ENCODE measurements around the gene PRKCB. TPM values are rescaled to one million over a fixed set of nuclear protein-coding genes. Genes with fewer than 3 reads are reported as not detected.

The PRKCB gene
- total and polyA plus RNA-seq, 2 experiments from 2014 or later = 3.7 to 16.4 TPM

GRCh38 chr16:23943604-23944003 is 107.8 kb downstream of the PRKCB start:
- Mint-ChIP-seq H3K9me3 (no peaks in the 10 kb centered on the region), H3K27me3 (ENCODE audit: insufficient read depth, low read depth, poor library complexity) (peaks cover 3% of the 10 kb centered on the region), H3K4me1 (peaks cover 9% of the 10 kb centered on the region)

More at GRCh38 chr16:23943604-23944003, 107.8 kb downstream of the PRKCB start:
- Histone ChIP-seq H3K4me1 (ENCODE audit: insufficient read depth) (peaks cover 6% of the 10 kb centered on the region; the same call in 1 of the 2 replicates), H3K9me2 (ENCODE audit: insufficient read depth) (no peaks in the 10 kb centered on the region), H3K4me3 (no peak overlapping the region), H3K4me2 (no peak overlapping the region), H3K36me3 (ENCODE audit: insufficient read depth) (no peaks in the 10 kb centered on the region), H3K27me3 (ENCODE audit: insufficient read depth) (no peaks in the 10 kb centered on the region), H3F3A (replicated peaks; ENCODE audit: low read depth) (no peaks in the 10 kb centered on the region), H3K27ac (ENCODE audit: low read depth) (no peak overlapping the region), H2AFZ (no peak overlapping the region), H3K79me2 (replicated peaks; ENCODE audit: insufficient read depth) (no peaks in the 10 kb centered on the region), H4K20me1 (replicated peaks; ENCODE audit: insufficient read depth) (no peaks in the 10 kb centered on the region; the same call in 1 of the 2 replicates)
- no peaks in the 10 kb centered on the region for H3K36me3 Mint-ChIP-seq (ENCODE audit: low read depth)
- TF ChIP-seq EZH2 (IDR thresholded peaks at IDR 0.05; ENCODE audit: low read depth, unreplicated experiment) (no peak), EZH2phosphoT487 (IDR thresholded peaks at IDR 0.05; ENCODE audit: unreplicated experiment) (no peak), POLR2AphosphoS5 (IDR thresholded peaks at IDR 0.05; ENCODE audit: low read depth) (no peak), CREB1 (CRISPR knock-in tag; IDR thresholded peaks at IDR 0.05; ENCODE audit: low read depth) (no peak), JUNB (IDR thresholded peaks at IDR 0.05; ENCODE audit: unreplicated experiment) (no peak), ZNF462 (CRISPR knock-in tag; IDR thresholded peaks at IDR 0.05) (no peak), ZNF331 (CRISPR knock-in tag; IDR thresholded peaks at IDR 0.05; ENCODE audit: low read depth) (no peak), REST (IDR thresholded peaks at IDR 0.05; ENCODE audit: unreplicated experiment) (no peak), ETS1 (IDR thresholded peaks at IDR 0.05) (no peak), STAT1 (IDR thresholded peaks at IDR 0.05; ENCODE audit: unreplicated experiment) (no peak), CTCF (conservative IDR thresholded peaks at IDR 0.05; ENCODE audit: low read depth in 2 of 2) (no peak), ZNF114 (CRISPR knock-in tag; IDR thresholded peaks at IDR 0.05) (no peak), NANOG (IDR thresholded peaks at IDR 0.05; ENCODE audit: borderline replicate concordance) (no peak)
- DNase-seq (ENCODE audit: low spot score) (no peak), ATAC-seq (no peak)
- H3K27ac Mint-ChIP-seq = no peak overlapping the region
- no peak overlapping the region for H3K4me3 Mint-ChIP-seq
